CD8-positive, alpha-beta memory T cell (primary cell): Measurements from ENCODE around the gene SDS. TPM values are rescaled to one million over a fixed set of nuclear protein-coding genes. Genes with fewer than 3 reads are reported as not detected.
A peak's percentile ranks its signal among the peaks of the same experiment; 100 is the strongest.

ENCODE experiments used
- CTCF ChIA-PET: fragments of 350-600 bp; sonication (Branson Sonifier 250); formaldehyde crosslinking; loops from one replicate; lab custom pipeline; 2021; ENCODE audit warnings: antibody characterized with exemption; lab: Charles Lee
- POLR2A ChIA-PET: fragments of 350-600 bp; sonication (Branson Sonifier 250); formaldehyde crosslinking; loops from one replicate; lab custom pipeline; 2021; ENCODE audit warnings: antibody characterized with exemption; lab: Charles Lee
- DNase-seq, 5 donors: peaks; one replicate each; pipeline versions ENCODE4 v3.0.0 to v3.0.0-alpha.2; 2020 to 2022; ENCODE audit warnings: mixed read lengths in 1 of 5
- H3K27ac ChIP-seq: one replicate; pipeline ENCODE4 v1.7.0; 2013; ENCODE audit warnings: low read depth, mild to moderate bottlenecking, low read length, moderate library complexity
- H3K27me3 ChIP-seq: 2 replicates; pipeline ENCODE4 v1.7.0; 2013; ENCODE audit warnings: low read length, mild to moderate bottlenecking; ENCODE audit not compliant: insufficient read depth, poor library complexity, severe bottlenecking
- H3K36me3 ChIP-seq: 2 replicates; pipeline ENCODE4 v1.7.0; 2013; ENCODE audit warnings: mild to moderate bottlenecking, low read length, moderate library complexity; ENCODE audit not compliant: insufficient read depth
- H3K4me1 ChIP-seq: 2 replicates; pipeline ENCODE4 v1.7.0; 2013; ENCODE audit warnings: mild to moderate bottlenecking, low read length, moderate library complexity; ENCODE audit not compliant: insufficient read depth
- H3K4me3 ChIP-seq: 2 replicates; pipeline ENCODE4 v1.7.0; 2013; ENCODE audit warnings: mild to moderate bottlenecking, low read length
- H3K9me3 ChIP-seq: 2 replicates; pipeline ENCODE4 v1.7.0; 2013; ENCODE audit warnings: mild to moderate bottlenecking, low read length
- H3K27ac Mint-ChIP-seq, 8 donors: one replicate each; pipeline ENCODE4 v1.8.0; 2020 to 2021; ENCODE audit warnings: mixed read lengths in 8 of 8, mild to moderate bottlenecking in 6 of 8, inconsistent platforms in 3 of 8, moderate library complexity in 3 of 8
- H3K27me3 Mint-ChIP-seq, 2 donors: one replicate each; pipeline ENCODE4 v1.8.0; 2020 to 2021; ENCODE audit warnings: mixed read lengths in 2 of 2, mild to moderate bottlenecking in 1 of 2, moderate library complexity in 1 of 2
- H3K36me3 Mint-ChIP-seq, 3 donors: one replicate each; pipeline ENCODE4 v1.8.0; 2020 to 2021; ENCODE audit warnings: mixed read lengths in 3 of 3, inconsistent platforms in 1 of 3, mild to moderate bottlenecking in 1 of 3
- H3K4me1 Mint-ChIP-seq, 3 donors: one replicate each; pipeline ENCODE4 v1.8.0; 2020 to 2021; ENCODE audit warnings: mixed read lengths in 3 of 3, inconsistent platforms in 1 of 3, mild to moderate bottlenecking in 1 of 3
- H3K4me3 Mint-ChIP-seq, 7 donors: one replicate each; pipeline ENCODE4 v1.8.0; 2020 to 2021; ENCODE audit warnings: mixed read lengths in 7 of 7, mild to moderate bottlenecking in 6 of 7, moderate library complexity in 4 of 7, inconsistent platforms in 2 of 7
- H3K9me3 Mint-ChIP-seq, 5 donors: one replicate each; pipeline ENCODE4 v1.8.0; 2020 to 2022; ENCODE audit warnings: mixed read lengths in 5 of 5, mild to moderate bottlenecking in 3 of 5, moderate library complexity in 2 of 5, inconsistent platforms in 1 of 5
- polyA plus RNA-seq: library from polyadenylated mRNA; unstranded; fragments of 300-500 nt; fragmentation: Illumina TruSeq; gene quantifications from one replicate; pipeline ENCODE4 v1.2.3, GENCODE V29; 2021
- total RNA-seq, 2 experiments: library from RNA; stranded (reverse); gene quantifications; one replicate each; pipeline ENCODE4 v1.2.3, GENCODE V29; 2021

The SDS gene
- total and polyA plus RNA-seq, 3 experiments from 2014 or later = 0.18 to 0.20 TPM; not detected in 1

DNA sequence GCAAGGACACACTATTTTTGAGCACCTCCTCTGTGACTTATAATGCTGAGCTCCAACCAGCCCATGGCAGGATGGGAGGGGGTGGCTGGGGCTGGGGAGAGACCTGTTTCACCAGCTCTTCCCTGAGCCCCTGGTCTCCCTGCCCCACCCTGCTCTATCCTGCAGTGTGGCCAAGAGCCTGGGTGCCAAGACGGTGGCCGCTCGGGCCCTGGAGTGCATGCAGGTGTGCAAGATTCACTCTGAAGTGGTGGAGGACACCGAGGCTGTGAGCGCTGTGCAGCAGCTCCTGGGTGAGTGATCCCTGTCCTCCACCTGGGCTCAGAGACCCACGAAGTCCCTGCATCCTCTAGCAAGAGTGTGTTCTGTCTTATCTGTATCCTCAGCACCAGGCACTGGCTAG lies 32.9 kb upstream of the SDS start:
- Mint-ChIP-seq H3K4me3 (no peak overlapping the region), H3K36me3 (no peaks in the 10 kb centered on the region), H3K4me1 (no peaks in the 10 kb centered on the region), H3K9me3 (no peaks in the 10 kb centered on the region), H3K27ac (no peak overlapping the region), H3K27me3 (peaks cover 0 to 8% of the 10 kb centered on the region in 2 donors)
- Histone ChIP-seq H3K36me3 (no peaks in the 10 kb centered on the region), H3K4me3 (no peak overlapping the region), H3K9me3 (no peaks in the 10 kb centered on the region), H3K4me1 (no peaks in the 10 kb centered on the region), H3K27ac (no peak overlapping the region), H3K27me3 (no peaks in the 10 kb centered on the region)
- DNase-seq = no peak
- POLR2A ChIA-PET = no interaction called here
- CTCF ChIA-PET = no interaction called here

DNA sequence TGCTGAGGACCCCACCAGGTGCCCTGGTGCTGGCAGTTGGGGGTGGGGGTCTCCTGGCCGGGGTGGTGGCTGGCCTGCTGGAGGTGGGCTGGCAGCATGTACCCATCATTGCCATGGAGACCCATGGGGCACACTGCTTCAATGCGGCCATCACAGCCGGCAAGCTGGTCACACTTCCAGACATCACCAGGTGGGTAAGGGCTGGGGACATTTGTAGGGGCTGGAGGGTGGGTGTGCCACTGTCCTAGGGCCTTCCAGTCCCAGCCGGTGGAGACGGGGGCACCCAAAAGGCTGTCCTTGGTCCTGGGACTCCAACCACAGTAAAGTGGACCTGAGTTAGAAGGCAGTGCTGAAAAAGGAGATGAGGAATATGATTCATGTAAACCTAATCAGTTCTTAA lies 31.7 kb upstream of the SDS start:
- Mint-ChIP-seq H3K4me3 (no peak overlapping the region), H3K36me3 (no peaks in the 10 kb centered on the region), H3K27me3 (peaks cover 6% of the 10 kb centered on the region in 2 donors), H3K9me3 (no peaks in the 10 kb centered on the region), H3K27ac (no peak overlapping the region), H3K4me1 (peaks cover 0 to 2% (median 0%) of the 10 kb centered on the region in 3 donors)
- Histone ChIP-seq H3K27me3 (no peaks in the 10 kb centered on the region), H3K27ac (no peak overlapping the region), H3K4me1 (no peaks in the 10 kb centered on the region), H3K9me3 (no peaks in the 10 kb centered on the region), H3K36me3 (no peaks in the 10 kb centered on the region), H3K4me3 (no peak overlapping the region)
- POLR2A ChIA-PET = no interaction called here
- DNase-seq = no peak
- CTCF ChIA-PET = no interaction called here

DNA sequence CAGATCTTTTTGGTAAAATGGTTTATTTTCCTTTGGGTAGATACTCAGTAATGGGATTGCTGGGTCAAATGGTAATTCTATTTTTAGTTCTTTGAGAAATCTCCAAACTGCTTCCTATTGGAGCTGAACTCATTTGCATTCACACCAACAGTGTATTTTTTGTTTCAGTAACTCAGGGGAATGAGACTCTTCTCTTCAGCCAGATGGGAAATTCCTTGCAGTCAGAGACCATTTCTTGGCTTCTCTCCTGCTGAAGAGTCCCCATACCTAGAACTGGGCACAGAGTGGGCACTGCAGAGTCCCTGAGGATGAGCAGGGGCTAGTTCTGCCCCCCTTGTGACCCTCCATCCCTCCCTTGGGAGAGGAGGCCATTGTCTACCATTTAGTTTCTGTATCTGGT lies 29.3 kb upstream of the SDS start:
- Histone ChIP-seq H3K36me3 (no peaks in the 10 kb centered on the region), H3K27me3 (peaks cover 4% of the 10 kb centered on the region), H3K9me3 (no peaks in the 10 kb centered on the region), H3K27ac (no peak overlapping the region), H3K4me1 (no peaks in the 10 kb centered on the region), H3K4me3 (no peak overlapping the region)
- DNase-seq = no peak
- H3K4me3 Mint-ChIP-seq = no peak overlapping the region
- H3K27me3 Mint-ChIP-seq = peaks cover 4 to 16% of the 10 kb centered on the region in 2 donors
- H3K27ac Mint-ChIP-seq = no peak overlapping the region
- ChIA-PET POLR2A (no interaction called here), CTCF (no interaction called here)
- H3K9me3 Mint-ChIP-seq = no peaks in the 10 kb centered on the region
- no peaks in the 10 kb centered on the region for H3K36me3 Mint-ChIP-seq
- peaks cover 0 to 2% (median 0%) of the 10 kb centered on the region in 3 donors for H3K4me1 Mint-ChIP-seq

DNA sequence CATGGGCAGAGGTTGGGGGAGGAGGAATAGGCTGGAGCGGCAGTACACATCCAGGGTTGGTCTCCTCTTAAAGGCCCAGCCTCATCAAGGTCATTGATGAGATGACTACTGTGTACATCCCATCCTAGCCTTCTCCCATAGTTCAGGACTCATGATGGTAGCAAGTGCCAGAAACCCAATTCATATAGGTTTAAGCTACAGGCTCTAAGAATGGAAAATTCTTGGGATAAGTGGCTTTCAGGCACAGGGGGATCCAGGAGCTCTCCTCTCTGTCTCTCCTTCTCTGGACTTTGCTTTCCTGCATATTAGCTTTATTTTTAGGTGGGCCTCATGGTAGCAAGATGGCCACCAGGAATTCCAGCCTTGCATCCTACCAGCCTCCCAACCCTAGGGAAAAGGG lies 24.8 kb upstream of the SDS start:
- Mint-ChIP-seq H3K27ac (no peak overlapping the region), H3K4me3 (no peak overlapping the region), H3K9me3 (no peaks in the 10 kb centered on the region), H3K36me3 (no peaks in the 10 kb centered on the region), H3K4me1 (peaks cover 0 to 2% (median 0%) of the 10 kb centered on the region in 3 donors), H3K27me3 (peaks cover 11 to 22% of the 10 kb centered on the region in 2 donors)
- no peaks in the 10 kb centered on the region for H3K36me3 ChIP-seq
- POLR2A ChIA-PET = no interaction called here
- H3K27me3 ChIP-seq = peaks cover 4% of the 10 kb centered on the region
- H3K27ac ChIP-seq = no peak overlapping the region
- no peak for DNase-seq
- no peaks in the 10 kb centered on the region for H3K9me3 ChIP-seq
- CTCF ChIA-PET = interaction anchor here (1.0 kb wide), 1 partner anchor 231 kb away, joined by 3 read pairs; no protein-coding TSS in a partner anchor
- no peak overlapping the region for H3K4me3 ChIP-seq
- H3K4me1 ChIP-seq = no peaks in the 10 kb centered on the region

DNA sequence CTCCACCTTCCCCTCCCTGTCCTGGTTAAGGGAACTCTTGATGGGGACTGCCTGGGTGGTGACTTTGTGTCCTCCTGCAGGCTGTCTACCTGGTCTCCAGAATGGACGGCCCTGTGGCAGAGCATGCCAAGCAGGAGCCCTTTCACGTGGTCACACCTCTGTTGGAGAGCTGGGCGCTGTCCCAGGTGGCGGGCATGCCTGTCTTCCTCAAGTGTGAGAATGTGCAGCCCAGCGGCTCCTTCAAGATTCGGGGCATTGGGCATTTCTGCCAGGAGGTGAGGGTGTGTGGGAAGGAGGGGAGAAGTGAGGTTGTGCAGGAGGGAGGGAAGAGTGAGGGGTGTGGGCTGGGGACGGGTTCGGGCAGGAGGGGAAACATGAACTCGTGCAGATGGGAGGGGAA lies 24.2 kb upstream of the SDS start:
- Mint-ChIP-seq H3K36me3 (no peaks in the 10 kb centered on the region), H3K9me3 (no peaks in the 10 kb centered on the region), H3K4me1 (peaks cover 0 to 2% (median 0%) of the 10 kb centered on the region in 3 donors), H3K27ac (no peak overlapping the region), H3K4me3 (no peak overlapping the region), H3K27me3 (peaks cover 11 to 22% of the 10 kb centered on the region in 2 donors)
- ChIA-PET CTCF (interaction anchor here (1.0 kb wide), 1 partner anchor 231 kb away, joined by 3 read pairs; no protein-coding TSS in a partner anchor), POLR2A (no interaction called here)
- H3K36me3 ChIP-seq = no peaks in the 10 kb centered on the region
- DNase-seq = no peak
- no peaks in the 10 kb centered on the region for H3K4me1 ChIP-seq
- H3K27ac ChIP-seq = no peak overlapping the region
- no peaks in the 10 kb centered on the region for H3K9me3 ChIP-seq
- no peak overlapping the region for H3K4me3 ChIP-seq
- peaks cover 4% of the 10 kb centered on the region for H3K27me3 ChIP-seq

DNA sequence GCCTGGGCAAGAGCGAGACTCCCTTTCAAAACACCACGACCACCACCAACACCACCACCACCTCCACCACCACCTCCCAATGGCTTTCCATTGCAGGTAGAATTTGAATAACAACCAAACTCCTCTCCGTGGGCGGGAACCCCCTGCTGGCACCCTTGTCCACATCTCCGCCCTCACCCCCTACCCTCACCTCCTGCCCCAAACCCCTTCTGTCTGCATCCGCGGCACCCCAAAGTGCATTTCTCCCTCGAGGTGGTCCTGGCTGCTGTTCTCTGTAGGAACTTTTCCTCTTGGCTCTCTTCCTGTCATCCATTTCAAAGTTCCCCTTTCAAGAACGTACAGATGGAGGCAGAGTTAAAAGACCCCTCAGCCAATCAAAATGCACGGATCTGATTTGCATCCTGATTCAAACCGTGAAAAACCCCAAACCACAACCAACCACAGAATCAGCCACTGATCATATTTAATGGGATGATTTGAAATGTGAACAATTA lies 22.3 kb upstream of the SDS start:
- Histone ChIP-seq H3K4me1 (no peaks in the 10 kb centered on the region), H3K27me3 (peaks cover 4% of the 10 kb centered on the region), H3K9me3 (no peaks in the 10 kb centered on the region), H3K4me3 (no peak overlapping the region), H3K27ac (no peak overlapping the region), H3K36me3 (no peaks in the 10 kb centered on the region)
- no peaks in the 10 kb centered on the region for H3K36me3 Mint-ChIP-seq
- CTCF ChIA-PET = interaction anchor here (0.9 to 1.6 kb wide), 4 partner anchors 17 to 231 kb away, joined by 3 to 9 read pairs (median 4); no protein-coding TSS in a partner anchor
- no peaks in the 10 kb centered on the region for H3K9me3 Mint-ChIP-seq
- H3K27me3 Mint-ChIP-seq = peaks cover 11 to 20% of the 10 kb centered on the region in 2 donors
- POLR2A ChIA-PET = no interaction called here
- H3K27ac Mint-ChIP-seq = no peak overlapping the region
- H3K4me1 Mint-ChIP-seq = peaks cover 0 to 5% (median 3%) of the 10 kb centered on the region in 3 donors
- no peak for DNase-seq
- no peak overlapping the region for H3K4me3 Mint-ChIP-seq

DNA sequence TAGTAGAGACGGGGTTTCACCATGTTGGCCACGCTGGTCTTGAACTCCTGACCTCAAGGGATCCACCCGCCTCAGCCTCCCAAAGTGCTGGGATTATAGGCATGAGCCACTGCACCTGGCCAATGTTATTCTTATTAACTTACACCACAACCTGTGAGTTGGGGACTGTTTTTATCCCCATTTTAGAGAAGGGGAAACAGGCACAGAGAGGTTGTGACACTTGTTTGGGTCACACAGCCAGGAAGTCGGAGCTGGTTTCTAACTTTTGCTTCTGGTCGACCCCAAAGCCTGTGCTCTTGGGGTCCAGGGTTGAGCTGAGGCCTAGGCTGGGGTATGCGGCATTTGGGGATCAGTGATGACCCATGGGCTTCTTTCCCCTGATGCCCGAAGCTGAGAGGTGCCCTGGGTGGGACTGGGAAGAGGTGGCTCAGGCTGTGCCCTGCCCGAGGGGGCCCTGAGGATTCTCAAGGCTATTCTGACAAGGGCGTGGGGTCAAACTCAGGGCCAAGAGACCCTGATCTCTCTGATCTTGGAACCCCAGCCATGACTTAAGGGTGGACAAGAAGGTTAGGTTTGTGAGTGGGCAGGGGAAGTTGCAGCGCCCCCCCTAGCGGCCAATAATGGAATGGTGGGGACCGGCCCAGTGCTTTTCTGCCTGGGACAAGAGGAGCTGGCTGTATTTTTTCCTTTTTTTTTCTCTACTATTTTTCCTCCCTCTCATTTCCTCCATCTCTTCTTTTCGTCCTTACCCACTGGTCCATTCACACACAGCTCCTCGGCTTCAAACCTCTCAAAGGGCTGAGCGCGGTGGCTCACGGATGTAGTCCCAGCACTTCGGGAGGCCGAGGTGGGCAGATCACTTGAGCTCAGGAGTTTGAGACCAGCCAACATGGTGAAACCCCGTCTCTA lies 21.5 kb upstream of the SDS start:
- Mint-ChIP-seq H3K4me3 (no peak overlapping the region), H3K9me3 (no peaks in the 10 kb centered on the region), H3K36me3 (no peaks in the 10 kb centered on the region), H3K4me1 (peaks cover 0 to 3% (median 3%) of the 10 kb centered on the region in 3 donors), H3K27ac (peak overlapping the region in 1 of 8 donors; percentile 43), H3K27me3 (peaks cover 11 to 13% of the 10 kb centered on the region in 2 donors)
- no peaks in the 10 kb centered on the region for H3K4me1 ChIP-seq
- no peak overlapping the region for H3K27ac ChIP-seq
- H3K9me3 ChIP-seq = no peaks in the 10 kb centered on the region
- POLR2A ChIA-PET = no interaction called here
- no peaks in the 10 kb centered on the region for H3K36me3 ChIP-seq
- H3K27me3 ChIP-seq = peaks cover 4% of the 10 kb centered on the region
- no peak overlapping the region for H3K4me3 ChIP-seq
- CTCF ChIA-PET = interaction anchor here (0.9 to 1.6 kb wide), 4 partner anchors 16 to 230 kb away, joined by 3 to 9 read pairs (median 4); no protein-coding TSS in a partner anchor
- DNase-seq = peak; percentile 17 to 62 (median 21)

DNA sequence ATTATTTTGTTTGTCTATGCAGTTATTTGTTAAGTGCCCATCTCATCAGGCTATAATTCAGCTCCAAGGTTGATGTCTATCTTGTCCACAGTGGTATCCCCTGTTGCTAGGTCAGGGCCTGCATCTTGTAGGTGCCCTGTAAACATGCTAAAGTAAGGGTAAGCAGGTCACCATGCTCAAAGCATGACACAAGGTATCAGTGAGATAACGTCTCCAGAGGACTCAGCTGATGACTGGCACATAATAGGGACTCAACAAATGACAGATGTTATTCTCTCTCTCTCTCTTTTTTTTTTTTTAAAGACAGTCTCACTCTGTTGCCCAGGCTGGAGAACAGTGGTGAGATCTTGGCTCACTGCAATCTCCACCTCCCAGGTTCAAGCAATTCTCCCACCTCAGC lies 20.8 kb upstream of the SDS start:
- no peak for DNase-seq
- H3K4me3 Mint-ChIP-seq = no peak overlapping the region
- peaks cover 0 to 3% (median 3%) of the 10 kb centered on the region in 3 donors for H3K4me1 Mint-ChIP-seq
- POLR2A ChIA-PET = no interaction called here
- Histone ChIP-seq H3K27me3 (peaks cover 4% of the 10 kb centered on the region), H3K27ac (no peak overlapping the region), H3K36me3 (no peaks in the 10 kb centered on the region), H3K9me3 (no peaks in the 10 kb centered on the region), H3K4me3 (no peak overlapping the region), H3K4me1 (no peaks in the 10 kb centered on the region)
- no peaks in the 10 kb centered on the region for H3K36me3 Mint-ChIP-seq
- H3K27ac Mint-ChIP-seq = no peak overlapping the region
- peaks cover 10 to 12% of the 10 kb centered on the region in 2 donors for H3K27me3 Mint-ChIP-seq
- CTCF ChIA-PET = interaction anchor here (1.6 kb wide), 1 partner anchor 230 kb away, joined by 9 read pairs; no protein-coding TSS in a partner anchor
- H3K9me3 Mint-ChIP-seq = no peaks in the 10 kb centered on the region
